ENCODE measurements around the gene ATP1B4. TPM values are rescaled to one million over a fixed set of nuclear protein-coding genes. Genes with fewer than 3 reads are reported as not detected.

Gene ATP1B4
- total and polyA plus RNA-seq, 2 donors (not counting 1 experiment from before 2014, with no cell fraction given), result not detected

- Histone ChIP-seq H3K9ac (ENCODE audit: insufficient read depth, low read length) (no peak overlapping the region), H3K4me1 (ENCODE audit: control insufficient read depth, extremely low read depth, insufficient read depth, low read length) (no peaks in the 10 kb centered on the region), H3K9me3 (ENCODE audit: control insufficient read depth, insufficient read depth, low read depth, low read length) (no peaks in the 10 kb centered on the region), H3K27me3 (ENCODE audit: control insufficient read depth, insufficient read depth, low read length) (no peaks in the 10 kb centered on the region), H3K36me3 (ENCODE audit: control insufficient read depth, insufficient read depth, low read length) (no peaks in the 10 kb centered on the region), H2AFZ (ENCODE audit: low read length) (no peak overlapping the region), H3K79me2 (ENCODE audit: control insufficient read depth, insufficient read depth, low read length) (no peaks in the 10 kb centered on the region), H4K20me1 (ENCODE audit: control insufficient read depth, extremely low read depth, insufficient read depth, low read length) (no peaks in the 10 kb centered on the region), H3K4me2 (ENCODE audit: extremely low read depth, insufficient read depth, low read length) (no peak overlapping the region), H3K4me3 (replicated peaks in 1 of 4; ENCODE audit: control extremely low read depth in 1 of 4, insufficient read depth in 1 of 4, low read depth in 3 of 4, low read length in 4 of 4) (no peak overlapping the region), H3K27ac (ENCODE audit: insufficient read depth, low read length) (no peak overlapping the region)
- TF ChIP-seq EZH2 (IDR thresholded peaks at IDR 0.05; ENCODE audit: low read length, missing control alignments), result no peak
- no peak for TF ChIP-seq CTCF (conservative IDR thresholded peaks at IDR 0.05 in 1 of 2, IDR thresholded peaks at IDR 0.05 in 1 of 2; ENCODE audit: low read depth in 1 of 2, low read length in 2 of 2)
- no peak for DNase-seq (ENCODE audit: low read depth in 2 of 2)
Measured at GRCh38 chrX:120366794-120367193, 4.9 kb downstream of the ATP1B4 start.

GRCh38 chrX:120367402-120368109, 5.7 kb downstream of the ATP1B4 start:
- no peaks in the 10 kb centered on the region for H3K9me3 ChIP-seq (ENCODE audit: control insufficient read depth, insufficient read depth, low read depth, low read length)
- no peaks in the 10 kb centered on the region for H3K36me3 ChIP-seq (ENCODE audit: control insufficient read depth, insufficient read depth, low read length)
- H3K27me3 ChIP-seq (ENCODE audit: control insufficient read depth, insufficient read depth, low read length), result no peaks in the 10 kb centered on the region
- DNase-seq (ENCODE audit: low read depth in 2 of 2), result no peak
- no peaks in the 10 kb centered on the region for H3K4me1 ChIP-seq (ENCODE audit: control insufficient read depth, extremely low read depth, insufficient read depth, low read length)
- TF ChIP-seq EZH2 (IDR thresholded peaks at IDR 0.05; ENCODE audit: low read length, missing control alignments), result no peak
- TF ChIP-seq CTCF (conservative IDR thresholded peaks at IDR 0.05 in 1 of 2, IDR thresholded peaks at IDR 0.05 in 1 of 2; ENCODE audit: low read depth in 1 of 2, low read length in 2 of 2), result no peak
- H3K27ac ChIP-seq (ENCODE audit: insufficient read depth, low read length), result no peak overlapping the region
- H4K20me1 ChIP-seq (ENCODE audit: control insufficient read depth, extremely low read depth, insufficient read depth, low read length), result no peaks in the 10 kb centered on the region
- no peaks in the 10 kb centered on the region for H3K79me2 ChIP-seq (ENCODE audit: control insufficient read depth, insufficient read depth, low read length)
- H3K9ac ChIP-seq (ENCODE audit: insufficient read depth, low read length), result no peak overlapping the region
- H3K4me3 ChIP-seq (replicated peaks in 1 of 4; ENCODE audit: control extremely low read depth in 1 of 4, insufficient read depth in 1 of 4, low read depth in 3 of 4, low read length in 4 of 4), result no peak overlapping the region
- no peak overlapping the region for H3K4me2 ChIP-seq (ENCODE audit: extremely low read depth, insufficient read depth, low read length)
- H2AFZ ChIP-seq (ENCODE audit: low read length), result no peak overlapping the region

- Histone ChIP-seq H3K27ac (ENCODE audit: insufficient read depth, low read length) (no peak overlapping the region), H3K9me3 (ENCODE audit: control insufficient read depth, insufficient read depth, low read depth, low read length) (no peaks in the 10 kb centered on the region), H3K4me3 (replicated peaks in 1 of 4; ENCODE audit: control extremely low read depth in 1 of 4, insufficient read depth in 1 of 4, low read depth in 3 of 4, low read length in 4 of 4) (no peak overlapping the region), H3K36me3 (ENCODE audit: control insufficient read depth, insufficient read depth, low read length) (no peaks in the 10 kb centered on the region), H3K4me2 (ENCODE audit: extremely low read depth, insufficient read depth, low read length) (no peak overlapping the region), H3K79me2 (ENCODE audit: control insufficient read depth, insufficient read depth, low read length) (no peaks in the 10 kb centered on the region), H3K9ac (ENCODE audit: insufficient read depth, low read length) (no peak overlapping the region), H3K27me3 (ENCODE audit: control insufficient read depth, insufficient read depth, low read length) (no peaks in the 10 kb centered on the region), H4K20me1 (ENCODE audit: control insufficient read depth, extremely low read depth, insufficient read depth, low read length) (no peaks in the 10 kb centered on the region), H3K4me1 (ENCODE audit: control insufficient read depth, extremely low read depth, insufficient read depth, low read length) (no peaks in the 10 kb centered on the region), H2AFZ (ENCODE audit: low read length) (no peak overlapping the region)
- TF ChIP-seq EZH2 (IDR thresholded peaks at IDR 0.05; ENCODE audit: low read length, missing control alignments) (no peak), CTCF (conservative IDR thresholded peaks at IDR 0.05 in 1 of 2, IDR thresholded peaks at IDR 0.05 in 1 of 2; ENCODE audit: low read depth in 1 of 2, low read length in 2 of 2) (no peak)
- no peak for DNase-seq (ENCODE audit: low read depth in 2 of 2)
Measured at GRCh38 chrX:120372667-120373370, 10.9 kb downstream of the ATP1B4 start.
